HFF-Myc (cell line): ENCODE results near the gene VWA3A.
A peak's percentile ranks its signal among the peaks of the same experiment; 100 is the strongest.
"Not testable (repeated sequence)": the region's sequence is repeated elsewhere in the genome, so short reads cannot be mapped to it uniquely, and the experiment has no call there.

ENCODE experiments used
- DNase-seq: peaks from one replicate; pipeline ENCODE4 v3.0.0-alpha.2; 2011; ENCODE audit warnings: low read depth; ENCODE audit errors: extremely low read depth
- H3K4me3 ChIP-seq: replicated peaks from 2 replicates; pipeline ENCODE4 v1.5.1; 2011; ENCODE audit warnings: low read depth, mild to moderate bottlenecking, control low read depth, low read length
- TF ChIP-seq, protein P1 (sequence below): IDR thresholded peaks from 2 replicates; pipeline ENCODE4 v1.5.1; 2012; ENCODE audit warnings: mild to moderate bottlenecking, low read depth, low read length, control low read depth; ENCODE audit errors: missing control alignments

VWA3A gene

GRCh38 chr16:22195445-22195694, 103.0 kb downstream of the VWA3A start:
- TF ChIP-seq, protein P1, sequence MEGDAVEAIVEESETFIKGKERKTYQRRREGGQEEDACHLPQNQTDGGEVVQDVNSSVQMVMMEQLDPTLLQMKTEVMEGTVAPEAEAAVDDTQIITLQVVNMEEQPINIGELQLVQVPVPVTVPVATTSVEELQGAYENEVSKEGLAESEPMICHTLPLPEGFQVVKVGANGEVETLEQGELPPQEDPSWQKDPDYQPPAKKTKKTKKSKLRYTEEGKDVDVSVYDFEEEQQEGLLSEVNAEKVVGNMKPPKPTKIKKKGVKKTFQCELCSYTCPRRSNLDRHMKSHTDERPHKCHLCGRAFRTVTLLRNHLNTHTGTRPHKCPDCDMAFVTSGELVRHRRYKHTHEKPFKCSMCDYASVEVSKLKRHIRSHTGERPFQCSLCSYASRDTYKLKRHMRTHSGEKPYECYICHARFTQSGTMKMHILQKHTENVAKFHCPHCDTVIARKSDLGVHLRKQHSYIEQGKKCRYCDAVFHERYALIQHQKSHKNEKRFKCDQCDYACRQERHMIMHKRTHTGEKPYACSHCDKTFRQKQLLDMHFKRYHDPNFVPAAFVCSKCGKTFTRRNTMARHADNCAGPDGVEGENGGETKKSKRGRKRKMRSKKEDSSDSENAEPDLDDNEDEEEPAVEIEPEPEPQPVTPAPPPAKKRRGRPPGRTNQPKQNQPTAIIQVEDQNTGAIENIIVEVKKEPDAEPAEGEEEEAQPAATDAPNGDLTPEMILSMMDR, result no peak
- no peak for DNase-seq
- H3K4me3 ChIP-seq, result no peak overlapping the region

DNA sequence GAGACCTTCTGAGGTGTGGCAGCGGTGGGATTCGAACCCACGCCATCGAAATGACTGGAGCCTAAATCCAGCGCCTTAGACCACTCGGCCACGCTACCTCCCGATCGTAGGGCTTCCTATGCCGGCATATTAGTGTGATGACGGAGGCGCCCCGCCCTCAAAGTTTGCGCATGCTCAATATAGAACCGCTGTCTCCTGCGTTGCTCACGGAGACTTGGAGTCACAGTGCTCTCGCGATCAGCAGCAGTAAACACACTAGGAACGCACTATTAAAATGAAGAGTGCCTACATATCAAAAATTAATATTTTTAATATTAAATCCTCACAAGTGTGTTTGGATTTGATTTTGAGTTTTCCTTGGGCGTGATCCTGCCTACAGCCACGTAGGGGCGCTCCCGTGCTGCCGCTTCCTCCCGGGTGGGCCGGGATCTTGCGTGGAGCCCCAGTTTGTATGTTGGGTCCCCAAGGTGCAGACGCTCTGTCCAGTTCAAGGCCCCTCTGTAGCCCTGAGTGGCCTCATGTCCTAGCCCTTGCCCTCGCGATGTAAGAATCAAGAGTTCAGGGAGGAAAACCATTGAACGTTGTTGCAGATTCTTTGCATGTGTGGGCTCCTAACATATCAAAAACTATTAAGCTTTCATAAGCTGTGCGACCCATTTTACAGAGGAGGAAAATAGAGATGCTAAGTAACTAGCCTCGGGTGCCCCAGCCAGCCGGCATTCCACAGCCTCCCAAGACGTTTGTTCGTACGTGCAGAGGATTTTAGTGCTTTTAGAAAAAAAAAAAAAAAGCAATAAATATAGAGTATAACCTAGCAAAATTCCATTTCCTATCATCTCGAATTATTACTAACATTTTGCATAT, 103.6 kb downstream of the VWA3A start:
- peak; percentile 79 for DNase-seq
- TF ChIP-seq, protein P1, result peak; percentile 77
- peak overlapping the region; percentile 46 for H3K4me3 ChIP-seq

GRCh38 chr16:22196559-22197168, 104.3 kb downstream of the VWA3A start:
- peak overlapping the region; percentile 46 for H3K4me3 ChIP-seq
- not testable (repeated sequence) for DNase-seq

- TF ChIP-seq, protein P1, result no peak
- no peak overlapping the region for H3K4me3 ChIP-seq
- no peak for DNase-seq
Measured at GRCh38 chr16:22198547-22199293, 106.4 kb downstream of the VWA3A start.

- H3K4me3 ChIP-seq, result no peak overlapping the region
- TF ChIP-seq, protein P1, result no peak
- no peak for DNase-seq
Measured at GRCh38 chr16:22202261-22202637, 109.9 kb downstream of the VWA3A start.

DNA sequence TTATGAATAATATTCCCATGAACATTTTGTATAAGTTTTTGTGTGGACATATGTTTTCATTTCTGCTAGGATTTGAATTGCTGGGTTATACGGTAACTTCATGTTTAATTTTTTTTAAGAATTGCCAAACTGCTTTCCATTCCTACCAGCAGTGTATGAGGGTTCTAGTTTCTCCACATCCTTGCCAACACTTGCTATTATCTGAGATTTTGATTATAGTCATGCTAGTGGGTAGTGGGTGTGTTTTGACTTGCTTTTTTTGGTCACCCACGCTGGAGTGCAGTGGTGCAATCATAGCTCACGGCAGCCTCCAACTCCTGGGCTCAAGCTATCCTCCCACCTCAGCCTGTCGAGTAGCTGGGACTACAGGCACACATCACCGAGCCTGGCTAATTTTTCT, 110.8 kb downstream of the VWA3A start:
- no peak for DNase-seq
- no peak overlapping the region for H3K4me3 ChIP-seq
- TF ChIP-seq, protein P1, result no peak

GRCh38 chr16:22204091-22204655, 111.8 kb downstream of the VWA3A start:
- H3K4me3 ChIP-seq, result no peak overlapping the region
- DNase-seq, result no peak
- TF ChIP-seq, protein P1, result no peak
